ENCODE results near the gene PMCH.
"Not testable (repeated sequence)": the region's sequence is repeated elsewhere in the genome, so short reads cannot be mapped to it uniquely, and the experiment has no call there.

The PMCH gene

DNA sequence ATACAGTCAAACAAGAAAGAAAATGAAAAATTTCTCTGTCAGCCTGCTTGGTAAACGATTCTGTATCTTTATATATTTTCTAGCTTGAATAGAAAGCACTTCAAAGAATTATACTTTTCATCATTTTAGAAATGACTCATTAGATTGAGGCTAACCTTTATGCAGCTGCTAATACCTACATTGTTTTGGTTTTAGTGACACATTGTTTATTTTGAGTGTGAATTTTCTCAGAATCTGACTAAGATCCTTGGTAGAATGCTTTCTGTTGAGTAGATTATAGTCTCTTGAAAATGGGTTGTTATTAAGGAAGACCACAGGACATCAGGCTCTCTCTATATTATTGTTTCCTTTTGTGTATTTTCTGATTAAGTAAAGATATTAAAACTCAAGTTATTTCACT lies at the start of gene PMCH:
Gene PMCH, minus strand, starts transcription at position 45 of the 400 bp plus-strand sequence. CDS start 63 bp downstream, outside the sequence.
- Histone ChIP-seq H3K27me3 (no peaks in the 10 kb centered on the region), H3K9me3 (no peaks in the 10 kb centered on the region), H3K27ac (no peak within 1 kb of the TSS), H3K4me3 (no peak within 1 kb of the TSS), H3K36me3 (no peaks in the 10 kb centered on the region), H3K4me1 (no peaks in the 10 kb centered on the region)
- intact Hi-C loops (cut with DNase I; ENCODE audit: low total_unique reads): no loop called here
- DNase-seq: no peak
- TF ChIP-seq CTCF (IDR thresholded peaks at IDR 0.05): no peak

- H3K27me3 ChIP-seq; H3K36me3 ChIP-seq; DNase-seq; H3K4me3 ChIP-seq; H3K4me1 ChIP-seq; H3K9me3 ChIP-seq; H3K27ac ChIP-seq; intact Hi-C loops (cut with DNase I; ENCODE audit: low total_unique reads): not testable (repeated sequence)
These were observed 43.2 kb upstream of the PMCH start for GRCh38 chr12:102240859-102241258.

DNA sequence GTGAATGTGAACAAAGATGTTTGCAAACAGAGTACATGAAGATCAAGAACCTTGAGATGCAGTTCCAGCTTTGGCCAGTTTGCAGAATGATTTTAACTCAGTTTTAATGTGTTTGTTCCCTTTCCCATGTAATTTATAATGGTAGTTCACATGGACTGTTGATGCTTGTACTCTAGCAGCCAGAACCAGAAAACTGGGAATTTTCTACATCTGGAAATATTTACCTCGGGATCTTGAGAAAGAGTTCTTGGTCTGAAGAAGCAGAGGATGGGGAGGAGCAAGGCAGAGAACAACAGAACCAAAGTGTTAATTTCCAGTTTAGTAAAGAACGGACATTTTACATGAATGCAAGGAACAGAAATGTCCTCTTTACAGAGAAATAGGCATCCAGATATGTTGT lies 37.0 kb upstream of the PMCH start:
- Histone ChIP-seq H3K27ac (no peak overlapping the region), H3K4me3 (no peak overlapping the region), H3K27me3 (no peaks in the 10 kb centered on the region), H3K36me3 (no peaks in the 10 kb centered on the region), H3K4me1 (no peaks in the 10 kb centered on the region), H3K9me3 (no peaks in the 10 kb centered on the region)
- intact Hi-C loops (cut with DNase I; ENCODE audit: low total_unique reads): no loop called here
- no peak for TF ChIP-seq CTCF (IDR thresholded peaks at IDR 0.05)
- DNase-seq: no peak

DNA sequence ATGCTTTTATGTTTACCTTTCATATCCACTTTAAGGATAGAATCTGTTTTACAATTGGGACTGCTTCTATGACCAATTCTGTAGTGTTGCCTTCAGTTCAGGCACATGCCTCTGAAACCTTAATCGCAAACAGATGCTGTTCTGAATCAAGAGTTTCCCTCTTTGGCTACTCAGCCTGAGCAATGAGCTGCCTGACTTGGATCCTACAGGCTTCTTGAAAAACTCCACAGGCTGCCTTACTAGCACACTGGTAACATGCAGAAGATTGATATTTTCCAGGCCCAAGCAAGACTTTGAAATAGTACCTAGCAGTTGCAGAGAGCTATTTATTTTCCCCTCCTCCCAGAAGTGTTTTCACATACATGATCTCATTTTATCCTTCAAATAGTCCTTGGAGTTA lies 34.8 kb upstream of the PMCH start:
- DNase-seq: peak in 1 of 2 donors; percentile 19
- no peaks in the 10 kb centered on the region for H3K9me3 ChIP-seq
- no peak for TF ChIP-seq CTCF (IDR thresholded peaks at IDR 0.05)
- no peaks in the 10 kb centered on the region for H3K4me1 ChIP-seq
- intact Hi-C loops (cut with DNase I; ENCODE audit: low total_unique reads): no loop called here
- H3K27ac ChIP-seq: no peak overlapping the region
- no peaks in the 10 kb centered on the region for H3K27me3 ChIP-seq
- no peak overlapping the region for H3K4me3 ChIP-seq
- no peaks in the 10 kb centered on the region for H3K36me3 ChIP-seq

GRCh38 chr12:102232036-102232435 lies 34.4 kb upstream of the PMCH start:
- no peak for TF ChIP-seq CTCF (IDR thresholded peaks at IDR 0.05)
- intact Hi-C loops (cut with DNase I; ENCODE audit: low total_unique reads): no loop called here
- H3K4me3 ChIP-seq: no peak overlapping the region
- H3K36me3 ChIP-seq: no peaks in the 10 kb centered on the region
- DNase-seq: no peak
- no peaks in the 10 kb centered on the region for H3K9me3 ChIP-seq
- no peaks in the 10 kb centered on the region for H3K27me3 ChIP-seq
- no peak overlapping the region for H3K27ac ChIP-seq
- no peaks in the 10 kb centered on the region for H3K4me1 ChIP-seq

DNA sequence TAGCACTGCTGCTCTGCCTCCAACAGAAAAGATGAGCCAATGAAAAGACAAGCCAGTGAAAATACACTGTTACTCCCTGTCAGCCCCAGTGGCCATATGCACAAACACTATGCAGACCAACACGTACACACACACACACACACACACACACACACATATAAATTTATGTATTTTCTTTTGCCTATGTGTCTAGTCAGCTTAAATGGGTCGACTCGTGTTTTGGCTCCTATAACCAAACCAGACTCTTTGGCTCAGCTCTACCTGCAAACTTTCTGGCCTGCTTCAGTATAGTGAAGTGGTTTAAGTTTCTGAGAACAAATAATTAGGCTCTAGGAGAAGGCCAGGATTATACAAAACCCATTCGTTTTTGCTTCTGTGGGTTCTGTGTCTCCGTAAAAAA lies 30.3 kb upstream of the PMCH start:
- DNase-seq: no peak
- no peaks in the 10 kb centered on the region for H3K4me1 ChIP-seq
- no peak overlapping the region for H3K27ac ChIP-seq
- no peak for TF ChIP-seq CTCF (IDR thresholded peaks at IDR 0.05)
- H3K9me3 ChIP-seq: no peaks in the 10 kb centered on the region
- intact Hi-C loops (cut with DNase I; ENCODE audit: low total_unique reads): no loop called here
- H3K27me3 ChIP-seq: no peaks in the 10 kb centered on the region
- no peak overlapping the region for H3K4me3 ChIP-seq
- H3K36me3 ChIP-seq: no peaks in the 10 kb centered on the region

Measured in tibial artery (tissue), 4 donors.